Liver (tissue), 3 donors: ENCODE data around the gene CFAP157.

Source experiments
- GABPA ChIP-seq, 2 donors: IDR thresholded peaks in 1 of 2; conservative IDR thresholded peaks in 1 of 2; 2 replicates each; pipeline ENCODE4 v1.6.1; 2016; ENCODE audit warnings: antibody characterized with exemption in 2 of 2, mild to moderate bottlenecking in 1 of 2, moderate library complexity in 1 of 2
- TF ChIP-seq, protein P1 (sequence below): fragments of 150-350 bp; IDR thresholded peaks from 2 replicates; pipeline ENCODE4 v1.5.1; 2017; ENCODE audit warnings: improper control_type of control experiment, low read depth, low read length; ENCODE audit not compliant: missing input control
- donor health status: healthy.
- donor health status: healthy.

DNA sequence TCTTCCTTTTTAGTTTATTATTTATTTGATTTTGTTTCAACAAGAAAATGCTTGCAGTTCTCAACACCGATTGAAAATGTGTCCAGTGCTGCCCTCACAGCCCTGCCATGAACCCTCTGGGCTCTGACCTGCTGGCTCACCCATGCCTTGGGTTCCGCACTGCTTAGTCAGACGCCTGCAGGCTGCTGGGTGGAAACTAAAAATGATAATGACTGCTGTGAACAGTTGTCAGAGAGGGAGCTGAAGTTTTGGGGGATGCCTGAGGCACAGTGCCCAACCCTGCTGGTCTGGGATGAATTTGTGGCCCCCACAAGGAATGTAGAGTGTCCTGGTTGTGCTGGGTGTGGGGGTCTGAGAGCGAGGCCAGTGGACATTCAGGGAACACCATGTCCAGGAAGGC lies 22.2 kb upstream of the CFAP157 start:
- TF ChIP-seq, protein P1, sequence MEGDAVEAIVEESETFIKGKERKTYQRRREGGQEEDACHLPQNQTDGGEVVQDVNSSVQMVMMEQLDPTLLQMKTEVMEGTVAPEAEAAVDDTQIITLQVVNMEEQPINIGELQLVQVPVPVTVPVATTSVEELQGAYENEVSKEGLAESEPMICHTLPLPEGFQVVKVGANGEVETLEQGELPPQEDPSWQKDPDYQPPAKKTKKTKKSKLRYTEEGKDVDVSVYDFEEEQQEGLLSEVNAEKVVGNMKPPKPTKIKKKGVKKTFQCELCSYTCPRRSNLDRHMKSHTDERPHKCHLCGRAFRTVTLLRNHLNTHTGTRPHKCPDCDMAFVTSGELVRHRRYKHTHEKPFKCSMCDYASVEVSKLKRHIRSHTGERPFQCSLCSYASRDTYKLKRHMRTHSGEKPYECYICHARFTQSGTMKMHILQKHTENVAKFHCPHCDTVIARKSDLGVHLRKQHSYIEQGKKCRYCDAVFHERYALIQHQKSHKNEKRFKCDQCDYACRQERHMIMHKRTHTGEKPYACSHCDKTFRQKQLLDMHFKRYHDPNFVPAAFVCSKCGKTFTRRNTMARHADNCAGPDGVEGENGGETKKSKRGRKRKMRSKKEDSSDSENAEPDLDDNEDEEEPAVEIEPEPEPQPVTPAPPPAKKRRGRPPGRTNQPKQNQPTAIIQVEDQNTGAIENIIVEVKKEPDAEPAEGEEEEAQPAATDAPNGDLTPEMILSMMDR: no peak
- no peak for TF ChIP-seq GABPA (IDR thresholded peaks at IDR 0.05 in 1 of 2, conservative IDR thresholded peaks at IDR 0.05 in 1 of 2)
